GM21515 (cell line): ENCODE measurements around the gene FBF1.
"Not testable (repeated sequence)": the region's sequence is repeated elsewhere in the genome, so short reads cannot be mapped to it uniquely, and the experiment has no call there.

Experiments
- ATAC-seq: cut with Tn5 transposase; IDR thresholded peaks from one replicate; pipeline ENCODE4 v1.9.1; 2021; ENCODE audit not compliant: unreplicated experiment

Gene FBF1

GRCh38 chr17:75940727-75941441 is at the start of gene FBF1:
Gene FBF1, minus strand, starts transcription at chr17:75941042. Its CDS starts 2,893 bp downstream, at chr17:75938149.
- ATAC-seq: peak; percentile 91

- no peak for ATAC-seq
These were observed 46.2 kb upstream of the FBF1 start for GRCh38 chr17:75987041-75987440.

- ATAC-seq: no peak
These were observed 45.1 kb upstream of the FBF1 start for GRCh38 chr17:75985986-75986385.

DNA sequence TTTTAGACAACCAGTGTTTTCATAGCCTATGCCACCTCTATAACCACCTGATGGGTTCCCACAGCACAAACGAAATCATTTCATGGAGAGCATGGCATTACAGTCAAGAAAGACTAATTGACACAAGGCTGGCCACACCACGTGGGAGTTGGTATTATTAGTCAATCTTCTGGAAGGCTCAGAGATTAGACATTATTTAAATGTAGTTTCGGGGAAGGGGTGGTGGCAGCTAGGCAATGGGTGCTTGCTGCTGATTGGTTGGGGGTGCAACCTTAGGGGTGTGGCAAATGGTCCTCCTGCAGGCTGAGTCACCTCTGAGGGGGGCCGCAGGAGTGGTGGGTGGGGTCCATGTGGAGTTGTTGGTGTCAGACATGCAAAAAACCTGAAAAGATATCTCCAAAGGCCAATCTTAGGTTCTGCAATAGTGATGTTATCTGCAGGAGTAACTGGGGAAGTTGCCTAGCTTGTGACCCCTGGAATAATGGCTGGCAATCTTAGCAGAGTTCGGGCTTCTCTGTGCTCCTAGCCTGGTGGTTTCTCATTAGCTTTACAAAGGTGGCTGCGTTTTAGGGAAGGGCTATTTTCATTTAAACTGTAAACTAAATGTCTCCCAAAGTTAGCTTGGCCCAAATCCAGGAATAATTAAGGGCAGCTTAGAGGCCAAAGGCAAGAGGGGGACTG is 42.8 kb upstream of the FBF1 start:
- no peak for ATAC-seq

GRCh38 chr17:75981019-75981615 is 40.3 kb upstream of the FBF1 start:
- no peak for ATAC-seq

DNA sequence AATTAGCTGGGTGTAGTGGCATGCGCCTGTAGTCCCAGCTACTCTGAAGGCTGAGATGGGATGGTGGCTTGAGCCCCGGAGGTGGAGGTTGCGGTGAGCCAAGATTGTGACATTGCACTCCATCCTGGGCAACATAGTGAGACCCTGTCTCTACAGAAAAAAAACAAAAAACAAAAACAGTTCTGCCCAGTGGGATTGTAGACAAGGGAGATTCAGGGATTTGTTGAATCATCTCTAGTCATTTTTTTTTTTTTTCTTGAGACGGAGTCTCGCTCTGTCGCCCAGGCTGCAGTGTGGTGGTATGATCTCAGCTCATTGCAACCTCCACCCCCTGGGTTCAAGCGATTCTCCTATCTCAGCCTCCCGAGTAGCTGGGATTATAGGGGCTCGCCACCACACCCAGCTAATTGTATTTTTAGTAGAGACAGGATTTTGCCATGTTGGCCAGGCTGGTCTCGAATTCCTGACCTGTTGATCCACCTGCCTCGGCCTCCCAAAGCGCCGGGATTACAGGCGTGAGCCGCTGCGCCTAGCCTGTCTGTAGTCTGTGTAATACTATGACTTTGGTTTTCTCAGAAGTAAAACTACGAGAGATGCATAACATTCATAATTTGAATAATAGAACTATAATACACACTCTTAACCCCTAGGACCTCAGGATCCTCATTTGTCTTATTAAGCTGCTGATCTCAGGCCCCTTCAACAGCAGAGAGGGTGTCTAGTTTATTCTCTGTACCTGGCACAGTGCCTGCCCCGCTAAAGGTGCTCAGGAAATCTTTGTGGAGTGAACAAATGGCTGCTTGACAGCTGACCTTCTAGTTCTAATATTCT is 39.6 kb upstream of the FBF1 start:
- ATAC-seq: no peak

GRCh38 chr17:75979705-75980187 is 38.9 kb upstream of the FBF1 start:
- ATAC-seq: no peak

GRCh38 chr17:75978938-75979704 is 38.3 kb upstream of the FBF1 start, which contains the start of the genes ACOX1 and TEN1:
Gene ACOX1, minus strand, starts transcription at chr17:75979166. Its CDS starts 93 bp downstream, at chr17:75979073.
Gene TEN1, plus strand, starts transcription at chr17:75979240. Its CDS starts 6,953 bp downstream, at chr17:75986193.
- ATAC-seq: peak; percentile 90

DNA sequence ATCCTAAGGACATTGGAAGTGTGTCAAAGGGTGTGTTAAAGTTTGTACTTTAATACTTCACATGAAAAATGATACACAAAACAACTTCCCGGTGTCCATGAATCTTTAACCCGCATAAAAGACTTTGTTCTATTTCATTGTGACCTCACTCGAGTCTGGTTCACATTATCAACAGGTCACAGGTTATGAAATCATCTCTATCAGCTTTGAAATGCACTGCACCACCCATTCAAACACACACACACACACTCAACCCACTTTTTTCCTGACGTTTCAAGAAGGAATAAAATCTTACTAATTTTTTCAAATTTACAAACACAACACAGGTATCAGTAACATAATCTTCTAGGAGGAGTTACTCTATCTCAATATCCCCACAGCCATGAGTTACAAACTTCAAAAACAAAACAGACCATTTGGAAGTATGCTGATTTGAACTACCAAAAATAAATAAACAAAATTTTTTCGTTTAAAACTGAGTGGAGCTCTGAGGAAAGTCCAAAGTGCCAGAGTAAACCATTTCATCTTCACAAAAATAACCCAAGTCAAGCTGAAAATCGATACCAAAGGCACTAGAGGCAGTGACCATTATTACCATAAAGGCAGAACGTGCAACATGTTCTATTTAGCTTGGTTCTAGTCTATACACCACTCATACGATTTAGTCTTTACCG is 35.5 kb upstream of the FBF1 start:
- no peak for ATAC-seq

DNA sequence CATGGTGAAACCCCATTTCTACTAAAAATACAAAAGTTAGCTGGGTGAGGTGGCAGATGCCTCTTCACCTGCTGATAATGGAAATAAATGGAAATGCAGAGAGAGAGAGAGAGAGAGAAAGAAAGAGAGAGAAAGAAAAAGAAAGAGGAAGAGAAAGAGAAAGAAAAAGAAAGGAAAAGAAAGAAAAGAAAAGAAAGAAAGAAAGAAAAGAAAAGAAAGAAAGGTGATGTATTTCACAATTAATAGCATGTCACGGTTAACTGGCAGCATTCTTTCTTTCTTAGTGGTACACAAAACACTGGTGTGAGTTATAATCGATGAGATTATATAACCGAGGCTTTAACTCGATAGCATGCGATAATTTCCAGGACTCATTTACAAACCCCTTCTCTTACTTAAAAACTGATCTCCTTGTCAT is 34.9 kb upstream of the FBF1 start:
- ATAC-seq: no peak

DNA sequence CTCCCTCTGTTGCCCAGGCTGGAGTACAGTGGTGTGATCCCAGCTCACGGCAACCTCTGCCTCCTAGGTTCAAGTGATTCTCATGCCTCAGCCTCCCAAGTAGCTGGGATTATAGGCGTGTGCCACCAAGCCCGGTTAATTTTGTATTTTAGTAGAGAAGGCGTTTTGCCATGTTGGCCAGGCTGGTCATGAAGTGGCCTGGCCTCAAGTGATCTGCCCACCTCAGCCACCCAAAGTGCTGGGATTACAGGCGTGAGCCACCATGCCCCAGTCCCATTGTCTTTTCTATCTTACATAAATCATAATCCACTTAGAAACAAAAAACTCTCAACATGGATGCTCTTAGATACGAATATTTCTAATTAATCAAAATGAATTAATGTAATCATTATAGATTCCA is 34.3 kb upstream of the FBF1 start:
- ATAC-seq: not testable (repeated sequence)

GRCh38 chr17:75970626-75971025 is 29.8 kb upstream of the FBF1 start:
- ATAC-seq: no peak

DNA sequence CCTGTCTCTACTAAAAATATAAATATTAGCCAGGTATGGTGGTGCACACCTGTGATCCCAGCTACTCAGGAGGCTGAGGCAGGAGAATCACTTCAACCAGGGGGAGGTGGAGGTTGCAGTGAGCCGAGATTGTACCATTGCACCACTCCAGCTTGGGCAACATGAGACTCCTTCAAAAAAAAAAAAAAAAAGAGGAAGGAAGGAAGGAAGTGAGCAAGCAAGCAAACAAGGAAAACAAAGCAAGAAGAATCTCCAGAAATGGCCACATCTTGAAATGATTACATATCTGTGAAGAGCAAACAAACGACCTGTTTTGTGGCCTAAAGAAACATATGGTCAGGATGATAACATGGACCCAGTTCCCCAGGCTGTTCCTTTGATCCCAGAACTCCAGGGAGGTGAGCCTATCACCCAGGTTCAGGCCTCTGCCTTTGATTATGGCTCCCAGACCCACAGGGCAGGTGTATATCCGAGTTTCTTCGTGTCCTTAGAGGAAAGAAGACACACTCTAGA is 29.2 kb upstream of the FBF1 start:
- no peak for ATAC-seq

DNA sequence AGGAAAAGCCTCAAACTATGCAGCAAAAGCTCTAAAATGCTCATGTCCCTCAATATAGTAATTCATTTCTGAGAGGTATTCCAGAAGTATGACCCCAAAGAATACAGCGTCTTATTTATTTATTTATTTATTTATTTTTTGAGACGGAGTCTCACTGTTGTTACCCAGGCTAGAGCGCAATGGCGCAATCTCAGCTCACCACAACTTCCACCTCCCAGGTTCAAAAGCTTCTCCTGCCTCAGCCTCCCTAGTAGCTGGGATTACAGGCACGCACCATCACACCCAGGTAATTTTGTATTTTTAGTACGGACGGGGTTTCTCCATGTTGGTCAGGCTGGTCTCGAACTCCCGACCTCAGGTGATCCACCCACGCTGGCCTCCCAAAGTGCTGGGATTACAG is 28.2 kb upstream of the FBF1 start:
- not testable (repeated sequence) for ATAC-seq

GRCh38 chr17:75965468-75965867 is 24.6 kb upstream of the FBF1 start:
- ATAC-seq: no peak

DNA sequence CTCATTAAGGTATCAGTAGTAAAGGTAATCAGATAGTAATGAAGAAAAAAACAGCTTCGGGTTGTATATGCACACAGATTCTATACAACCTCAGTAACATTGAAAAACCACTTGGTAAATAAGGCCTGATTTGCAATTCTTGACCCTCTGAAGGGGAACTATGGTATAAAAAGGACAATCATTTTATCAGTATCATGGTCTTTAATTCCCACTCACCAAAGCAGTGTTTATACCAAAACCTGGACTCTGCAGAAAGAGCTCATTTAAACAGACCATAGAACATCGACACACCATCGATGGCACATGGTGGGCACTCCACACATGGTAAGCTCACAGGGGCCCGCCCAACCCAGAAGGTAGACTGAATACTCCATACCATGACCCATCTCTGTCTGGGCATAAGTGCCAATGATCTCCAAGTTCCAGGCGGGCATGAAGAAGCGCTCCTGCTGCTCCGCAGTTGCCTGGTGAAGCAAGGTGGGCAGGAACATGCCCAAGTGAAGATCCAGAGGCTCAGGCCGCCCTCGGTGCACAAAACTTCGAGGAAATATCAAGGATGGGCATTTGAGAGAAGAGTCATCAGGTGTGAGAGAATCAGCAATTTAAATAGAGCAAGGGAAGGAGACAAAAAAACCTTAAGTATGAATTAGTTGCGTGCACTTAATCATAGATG is 19.1 kb upstream of the FBF1 start:
- ATAC-seq: no peak

DNA sequence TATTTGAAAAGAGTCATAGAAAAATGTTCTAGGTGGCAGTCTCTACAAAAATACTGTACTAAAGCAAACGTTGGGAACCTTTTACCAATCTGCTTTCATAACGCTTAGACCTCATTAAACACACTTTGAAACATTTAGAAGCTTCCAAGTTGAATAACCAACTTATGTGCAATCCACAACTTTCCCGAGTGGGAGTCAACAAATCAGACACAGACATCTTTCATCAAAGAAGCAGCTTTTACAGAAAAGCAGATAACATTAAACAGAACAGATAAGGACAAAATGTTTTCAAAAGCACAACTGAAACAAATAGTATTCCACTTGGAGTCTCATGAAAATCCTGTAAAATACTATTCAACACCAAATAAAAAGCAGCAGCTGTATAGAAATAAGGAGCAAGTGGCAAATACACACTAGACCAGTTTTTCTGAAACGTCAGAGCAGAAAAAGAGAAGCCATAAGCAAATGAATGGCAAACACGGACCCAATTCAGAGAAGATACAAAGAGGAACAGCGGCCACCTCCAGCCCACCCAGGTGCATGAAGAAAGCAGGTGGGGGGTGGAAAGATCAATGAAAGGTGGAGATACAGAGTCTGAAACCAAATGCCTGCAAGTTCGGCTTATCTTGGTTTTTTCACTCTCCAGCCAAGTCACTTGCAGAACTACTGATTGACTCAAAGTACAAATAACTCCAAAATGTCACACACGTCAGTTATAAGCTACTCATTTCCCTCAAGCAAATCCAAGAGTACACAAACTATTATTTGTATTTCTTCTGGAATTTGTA is 18.4 kb upstream of the FBF1 start:
- ATAC-seq: no peak
